22Rv1 (cell line): ENCODE results near the gene EEF1AKMT3.
"Not testable (repeated sequence)": the region's sequence is repeated elsewhere in the genome, so short reads cannot be mapped to it uniquely, and the experiment has no call there.

Experiments
- H3K27ac ChIP-seq: fragments of 450-650 bp; 2 replicates; pipeline ENCODE4 v1.5.1; 2017
- CTCF ChIP-seq: fragments of 450-650 bp; IDR thresholded peaks from 2 replicates; pipeline ENCODE4 v1.5.1; 2017; ENCODE audit warnings: mild to moderate bottlenecking
- ZFX ChIP-seq: fragments of 450-650 bp; IDR thresholded peaks from 2 replicates; pipeline ENCODE4 v1.6.1; 2017; ENCODE audit warnings: antibody characterized with exemption, borderline replicate concordance

Gene EEF1AKMT3

DNA sequence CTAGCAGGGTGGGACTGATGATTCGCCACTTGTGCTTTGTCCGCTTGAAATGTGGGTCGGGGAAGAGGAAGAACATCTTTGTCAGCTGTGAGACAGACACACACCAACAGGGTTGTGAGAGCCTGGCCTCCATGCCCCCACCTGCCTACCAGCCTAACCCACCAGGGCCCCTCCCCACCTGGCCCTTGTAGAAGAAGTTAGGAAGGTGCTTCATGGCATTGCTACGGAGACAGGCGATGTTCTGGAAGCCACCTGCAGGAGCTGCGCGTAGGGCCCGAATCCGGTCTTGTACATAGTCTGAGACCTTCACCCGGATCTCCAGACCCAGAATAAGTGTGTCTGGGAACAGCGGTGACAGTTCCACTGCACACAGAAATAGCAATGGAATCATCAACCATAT, 2.8 kb upstream of the EEF1AKMT3 start:
- no peak for TF ChIP-seq CTCF
- TF ChIP-seq ZFX: no peak
- no peak overlapping the region for H3K27ac ChIP-seq

GRCh38 chr12:57770734-57771133, 1.7 kb upstream of the EEF1AKMT3 start:
- TF ChIP-seq CTCF (no peak), ZFX (no peak)
- peak overlapping the region; percentile 95 for H3K27ac ChIP-seq

- TF ChIP-seq ZFX (no peak), CTCF (no peak)
- H3K27ac ChIP-seq: peak overlapping the region; percentile 95
Observed at GRCh38 chr12:57771236-57771872, 1.1 kb upstream of the EEF1AKMT3 start.

GRCh38 chr12:57771873-57772428, 463 bp upstream of the EEF1AKMT3 start, which contains the start of gene METTL1:
TSS of gene METTL1 (minus strand) at chr12:57772105. CDS start at chr12:57772083, 22 bp downstream.
- TF ChIP-seq ZFX (no peak), CTCF (no peak; the same call in 1 of the 2 replicates)
- peak within 1 kb of the TSS; percentile 95 for H3K27ac ChIP-seq

DNA sequence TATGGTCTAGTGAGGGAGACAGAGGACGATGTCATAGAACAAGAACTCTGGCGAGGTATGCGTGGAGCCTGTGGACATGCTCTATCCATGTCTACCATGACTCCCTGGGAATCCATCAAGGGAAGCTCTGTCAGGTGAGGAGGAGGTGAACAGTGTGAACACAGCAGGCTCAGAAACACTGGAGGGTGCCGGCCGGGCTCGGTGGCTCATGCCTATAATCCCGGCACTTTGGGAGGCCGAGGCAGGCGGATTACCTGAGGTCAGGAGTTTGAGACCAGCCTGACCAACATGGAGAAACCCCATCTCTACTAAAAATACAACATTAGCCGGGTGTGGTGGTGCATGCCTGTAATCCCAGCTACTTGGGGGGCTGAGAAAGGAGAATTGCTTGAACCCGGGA, 2.2 kb downstream of the EEF1AKMT3 start:
- H3K27ac ChIP-seq: not testable (repeated sequence)

DNA sequence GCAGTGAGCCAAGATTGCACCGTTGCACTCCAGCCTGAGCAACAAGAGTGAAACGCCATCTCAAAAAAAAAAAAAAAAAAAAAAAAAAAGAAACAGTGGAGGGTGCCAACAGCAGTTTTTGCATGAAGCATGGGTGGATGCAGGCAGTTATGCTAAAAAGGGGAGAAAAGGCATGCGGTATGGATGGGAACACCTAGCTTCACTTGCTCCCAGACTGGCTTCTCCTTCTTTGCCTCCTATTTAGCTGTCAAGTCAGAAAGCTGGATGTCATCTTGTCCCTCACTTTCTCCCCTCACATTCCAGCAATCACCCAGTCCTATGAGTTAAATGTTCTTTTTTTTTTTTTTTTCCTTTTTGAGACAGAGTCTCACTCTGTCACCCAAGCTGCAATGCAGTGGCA, 2.6 kb downstream of the EEF1AKMT3 start:
- H3K27ac ChIP-seq: no peak overlapping the region
- TF ChIP-seq ZFX: no peak
- no peak for TF ChIP-seq CTCF

- TF ChIP-seq ZFX (no peak), CTCF (peak; percentile 13)
- no peak overlapping the region for H3K27ac ChIP-seq
Observed at GRCh38 chr12:57775563-57776246, 3.3 kb downstream of the EEF1AKMT3 start.
